Loucy (cell line): ENCODE data around the gene RTL9.
"Not testable (repeated sequence)": the region's sequence is repeated elsewhere in the genome, so short reads cannot be mapped to it uniquely, and the experiment has no call there.

Source experiments
- H2AFZ ChIP-seq: fragments of 200-600 bp; sonication (generic); 2 replicates; pipeline ENCODE4 v1.6.0; 2016; ENCODE audit warnings: antibody characterized with exemption, mild to moderate bottlenecking, low read length, moderate library complexity
- H3F3A ChIP-seq: fragments of 200-600 bp; 2 replicates; pipeline ENCODE4 v1.6.0; 2016; ENCODE audit warnings: antibody characterized with exemption, low read depth, mild to moderate bottlenecking
- H3K27me3 ChIP-seq: fragments of 200-600 bp; sonication (generic); 2 replicates; pipeline ENCODE4 v1.6.1; 2014; ENCODE audit warnings: low read length, mild to moderate bottlenecking; ENCODE audit not compliant: insufficient read depth, poor library complexity, severe bottlenecking
- H3K36me3 ChIP-seq: fragments of 200-600 bp; sonication (generic); 2 replicates; pipeline ENCODE4 v1.6.1; 2016; ENCODE audit warnings: low read length; ENCODE audit not compliant: insufficient read depth
- H3K4me1 ChIP-seq: fragments of 200-600 bp; sonication (generic); 2 replicates; pipeline ENCODE4 v1.5.1; 2014; ENCODE audit warnings: low read length, mild to moderate bottlenecking; ENCODE audit not compliant: insufficient read depth, poor library complexity, severe bottlenecking
- H3K4me2 ChIP-seq: fragments of 200-600 bp; sonication (generic); 2 replicates; pipeline ENCODE4 v1.6.0; 2014; ENCODE audit warnings: antibody characterized with exemption, low read length, low read depth, mild to moderate bottlenecking; ENCODE audit not compliant: poor library complexity, severe bottlenecking
- H3K4me3 ChIP-seq: fragments of 200-600 bp; sonication (generic); 2 replicates; pipeline ENCODE4 v1.5.1; 2014; ENCODE audit warnings: low read length, mild to moderate bottlenecking, mixed read lengths; ENCODE audit not compliant: poor library complexity, severe bottlenecking
- H3K79me2 ChIP-seq: fragments of 200-600 bp; sonication (generic); 2 replicates; pipeline ENCODE4 v1.6.1; 2014; ENCODE audit warnings: low read length; ENCODE audit not compliant: insufficient read depth
- H3K9ac ChIP-seq: fragments of 200-600 bp; sonication (generic); 2 replicates; pipeline ENCODE4 v1.6.0; 2014; ENCODE audit warnings: mild to moderate bottlenecking, low read depth, low read length, moderate library complexity; ENCODE audit not compliant: poor library complexity, severe bottlenecking
- H3K9me2 ChIP-seq: fragments of 200-600 bp; sonication (generic); replicated peaks from 2 replicates; pipeline ENCODE4 v1.6.1; 2016; ENCODE audit warnings: low read depth, low read length, mixed read lengths
- H3K9me3 ChIP-seq: fragments of 200-600 bp; sonication (generic); 2 replicates; pipeline ENCODE4 v1.6.1; 2014; ENCODE audit warnings: mild to moderate bottlenecking, antibody characterized with exemption, low read length, low read depth; ENCODE audit not compliant: insufficient read depth
- H4K20me1 ChIP-seq: fragments of 200-600 bp; sonication (generic); 2 replicates; pipeline ENCODE4 v1.6.0; 2014; ENCODE audit warnings: antibody characterized with exemption, low read length, mild to moderate bottlenecking; ENCODE audit not compliant: insufficient read depth, poor library complexity, severe bottlenecking
- CTCF ChIP-seq: fragments of 200-600 bp; sonication (generic); conservative IDR thresholded peaks from 2 replicates; pipeline ENCODE4 v1.5.1; 2014; ENCODE audit warnings: mild to moderate bottlenecking, antibody characterized with exemption, low read length
- EZH2phosphoT487 ChIP-seq: fragments of 200-600 bp; IDR thresholded peaks from 2 replicates; pipeline ENCODE4 v1.6.1; 2018; ENCODE audit warnings: antibody characterized with exemption, mild to moderate bottlenecking, moderate library complexity, borderline replicate concordance

Gene RTL9

GRCh38 chrX:110331444-110332030, 27.1 kb upstream of the RTL9 start:
- Histone ChIP-seq H3F3A (no peaks in the 10 kb centered on the region), H3K9me3 (no peaks in the 10 kb centered on the region), H3K4me1 (no peaks in the 10 kb centered on the region), H4K20me1 (no peaks in the 10 kb centered on the region), H3K27me3 (no peaks in the 10 kb centered on the region), H3K36me3 (no peaks in the 10 kb centered on the region), H3K9me2 (no peaks in the 10 kb centered on the region), H3K9ac (no peak overlapping the region), H3K4me2 (no peak overlapping the region), H2AFZ (no peak overlapping the region), H3K4me3 (no peak overlapping the region), H3K79me2 (no peaks in the 10 kb centered on the region)
- TF ChIP-seq EZH2phosphoT487 (no peak), CTCF (no peak)

GRCh38 chrX:110333458-110333857, 25.2 kb upstream of the RTL9 start:
- H3K9me3 ChIP-seq, H4K20me1 ChIP-seq, H3K79me2 ChIP-seq, H3K9me2 ChIP-seq, H3K4me2 ChIP-seq, H3K4me1 ChIP-seq, H3K4me3 ChIP-seq, H2AFZ ChIP-seq, H3K9ac ChIP-seq, H3F3A ChIP-seq, H3K36me3 ChIP-seq, H3K27me3 ChIP-seq: not testable (repeated sequence)

- no peak overlapping the region for H3K4me2 ChIP-seq
- H3K36me3 ChIP-seq: no peaks in the 10 kb centered on the region
- H3K9me2 ChIP-seq: no peaks in the 10 kb centered on the region
- H3K9me3 ChIP-seq: no peaks in the 10 kb centered on the region
- no peak overlapping the region for H3K9ac ChIP-seq
- H3F3A ChIP-seq: no peaks in the 10 kb centered on the region
- no peak overlapping the region for H2AFZ ChIP-seq
- no peaks in the 10 kb centered on the region for H3K4me1 ChIP-seq
- H3K27me3 ChIP-seq: no peaks in the 10 kb centered on the region
- H3K79me2 ChIP-seq: no peaks in the 10 kb centered on the region
- H3K4me3 ChIP-seq: no peak overlapping the region
- TF ChIP-seq EZH2phosphoT487: no peak
- no peak for TF ChIP-seq CTCF
- H4K20me1 ChIP-seq: no peaks in the 10 kb centered on the region
These were observed 19.7 kb upstream of the RTL9 start for GRCh38 chrX:110338935-110339334.

- H4K20me1 ChIP-seq: no peaks in the 10 kb centered on the region
- no peak overlapping the region for H3K4me2 ChIP-seq
- no peaks in the 10 kb centered on the region for H3F3A ChIP-seq
- no peak overlapping the region for H3K4me3 ChIP-seq
- no peaks in the 10 kb centered on the region for H3K9me3 ChIP-seq
- no peak for TF ChIP-seq CTCF
- TF ChIP-seq EZH2phosphoT487: no peak
- no peaks in the 10 kb centered on the region for H3K79me2 ChIP-seq
- H2AFZ ChIP-seq: no peak overlapping the region
- H3K9ac ChIP-seq: no peak overlapping the region
- H3K27me3 ChIP-seq: no peaks in the 10 kb centered on the region
- H3K4me1 ChIP-seq: no peaks in the 10 kb centered on the region
- no peaks in the 10 kb centered on the region for H3K9me2 ChIP-seq
- no peaks in the 10 kb centered on the region for H3K36me3 ChIP-seq
These were observed 17.2 kb upstream of the RTL9 start for GRCh38 chrX:110341189-110342035.
